Neuron (in vitro differentiated cells): ENCODE measurements around the gene BTBD9.

Experiments
- H2AFZ ChIP-seq: one replicate; pipeline ENCODE4 v1.6.1; 2013; ENCODE audit warnings: low read depth, mild to moderate bottlenecking, inconsistent platforms, low read length, moderate library complexity
- H3K27me3 ChIP-seq: one replicate; pipeline ENCODE4 v1.6.1; 2013; ENCODE audit warnings: low read length; ENCODE audit not compliant: insufficient read depth
- H3K36me3 ChIP-seq: one replicate; pipeline ENCODE4 v1.6.1; 2013; ENCODE audit warnings: low read length; ENCODE audit not compliant: insufficient read depth
- H3K4me1 ChIP-seq: one replicate; pipeline ENCODE4 v1.6.1; 2013; ENCODE audit warnings: low read length; ENCODE audit not compliant: insufficient read depth
- H3K4me3 ChIP-seq: 2 replicates; pipeline ENCODE4 v1.5.1; 2013; ENCODE audit warnings: mild to moderate bottlenecking, low read length, moderate library complexity
- H3K9me3 ChIP-seq: one replicate; pipeline ENCODE4 v1.6.1; 2013; ENCODE audit warnings: low read length

BTBD9 gene

DNA sequence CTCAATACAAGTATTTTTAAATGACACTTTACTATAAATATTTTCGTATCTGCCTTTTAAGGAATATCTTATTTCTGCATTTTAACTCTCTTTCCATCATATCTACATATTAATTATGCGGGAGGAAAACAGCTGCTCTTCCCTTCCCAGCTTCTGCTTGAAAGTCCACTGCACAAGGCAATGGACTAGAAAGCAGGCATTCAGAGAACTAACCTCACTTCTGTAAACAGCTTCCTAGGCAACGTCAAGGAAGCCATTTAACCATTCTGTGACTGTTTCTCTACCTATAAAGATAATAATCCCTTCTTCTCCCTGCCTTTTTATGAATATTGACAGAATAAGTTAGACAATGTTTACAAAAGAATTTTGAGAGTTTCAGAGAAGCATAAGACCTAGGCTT lies 319.4 kb downstream of the BTBD9 start:
- no peaks in the 10 kb centered on the region for H3K9me3 ChIP-seq
- H3K4me1 ChIP-seq: peaks cover 23% of the 10 kb centered on the region
- no peak overlapping the region for H3K4me3 ChIP-seq
- H2AFZ ChIP-seq: no peak overlapping the region
- no peaks in the 10 kb centered on the region for H3K36me3 ChIP-seq
- H3K27me3 ChIP-seq: no peaks in the 10 kb centered on the region

- Histone ChIP-seq H3K27me3 (no peaks in the 10 kb centered on the region), H3K9me3 (no peaks in the 10 kb centered on the region), H3K36me3 (no peaks in the 10 kb centered on the region), H2AFZ (no peak overlapping the region), H3K4me3 (no peak overlapping the region), H3K4me1 (peaks cover 23% of the 10 kb centered on the region)
Measured at GRCh38 chr6:38319256-38320212, 320.2 kb downstream of the BTBD9 start.

GRCh38 chr6:38316099-38316868 lies 323.4 kb downstream of the BTBD9 start:
- no peak overlapping the region for H2AFZ ChIP-seq
- H3K4me3 ChIP-seq: no peak overlapping the region
- peaks cover 13% of the 10 kb centered on the region for H3K4me1 ChIP-seq
- no peaks in the 10 kb centered on the region for H3K36me3 ChIP-seq
- H3K27me3 ChIP-seq: no peaks in the 10 kb centered on the region
- no peaks in the 10 kb centered on the region for H3K9me3 ChIP-seq

DNA sequence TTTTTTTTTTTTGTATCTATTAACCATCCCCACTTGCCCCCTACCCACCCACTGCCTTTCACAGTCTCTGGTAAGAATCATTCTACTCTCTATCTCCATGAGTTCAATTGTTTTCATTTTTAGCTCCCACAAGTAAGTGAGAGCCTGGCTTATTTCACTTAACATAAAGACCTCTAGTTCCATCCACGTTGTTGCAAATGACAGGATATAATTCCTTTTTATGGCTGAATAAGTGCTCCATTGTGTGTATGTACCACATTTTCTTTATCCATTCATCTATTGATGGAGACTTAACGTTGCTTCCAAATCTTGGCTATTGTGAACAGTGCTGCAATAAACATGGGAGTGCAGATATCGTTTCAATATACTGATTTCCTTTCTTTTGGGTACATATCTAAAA lies 328.5 kb downstream of the BTBD9 start:
- no peaks in the 10 kb centered on the region for H3K27me3 ChIP-seq
- no peak overlapping the region for H2AFZ ChIP-seq
- H3K4me1 ChIP-seq: no peaks in the 10 kb centered on the region
- no peaks in the 10 kb centered on the region for H3K36me3 ChIP-seq
- H3K9me3 ChIP-seq: no peaks in the 10 kb centered on the region
- H3K4me3 ChIP-seq: no peak overlapping the region

GRCh38 chr6:38310061-38310460 lies 329.7 kb downstream of the BTBD9 start:
- no peaks in the 10 kb centered on the region for H3K27me3 ChIP-seq
- H3K4me3 ChIP-seq: no peak overlapping the region
- no peaks in the 10 kb centered on the region for H3K9me3 ChIP-seq
- H3K36me3 ChIP-seq: no peaks in the 10 kb centered on the region
- no peak overlapping the region for H2AFZ ChIP-seq
- no peaks in the 10 kb centered on the region for H3K4me1 ChIP-seq

DNA sequence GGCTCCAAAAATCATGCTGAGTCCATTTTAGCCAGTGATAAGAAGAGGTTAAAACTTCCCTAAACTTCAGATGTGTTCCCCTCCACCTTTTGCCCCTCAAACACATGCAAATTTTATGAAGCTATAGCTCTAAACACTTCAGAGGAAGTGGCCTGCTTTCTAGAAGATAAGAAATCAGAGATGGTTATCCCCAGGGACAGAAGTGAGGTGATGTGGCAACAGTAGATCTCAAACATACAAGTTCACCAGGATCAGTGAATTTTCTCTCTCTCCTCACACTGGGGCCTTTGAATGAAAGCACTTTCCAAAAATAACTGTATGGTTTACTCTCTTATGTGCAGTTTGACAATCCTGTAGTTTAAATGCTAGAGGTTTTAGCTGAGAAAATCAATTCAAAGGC lies 332.0 kb downstream of the BTBD9 start:
- Histone ChIP-seq H3K4me1 (no peaks in the 10 kb centered on the region), H3K4me3 (no peak overlapping the region), H3K27me3 (no peaks in the 10 kb centered on the region)

DNA sequence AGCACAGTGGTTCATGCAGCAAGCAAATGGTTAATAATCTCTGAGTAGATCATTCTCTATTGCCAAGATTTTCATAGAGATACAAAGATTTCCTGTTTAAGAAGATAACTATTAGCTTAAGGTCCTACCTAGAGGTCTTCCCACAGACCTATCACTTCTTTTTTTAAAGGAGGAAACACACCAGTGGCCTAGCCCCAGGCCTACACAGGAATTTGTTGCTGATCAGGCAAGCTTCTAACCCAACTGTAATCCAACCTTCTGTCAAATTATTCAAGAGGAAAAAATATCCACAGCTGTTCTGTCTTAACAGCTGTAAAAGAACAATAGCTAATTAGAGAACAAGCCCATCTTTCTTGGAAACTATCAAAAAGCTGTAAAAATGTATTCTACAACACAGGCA lies 332.8 kb downstream of the BTBD9 start:
- Histone ChIP-seq H3K27me3 (no peaks in the 10 kb centered on the region), H3K36me3 (no peaks in the 10 kb centered on the region), H2AFZ (no peak overlapping the region), H3K9me3 (no peaks in the 10 kb centered on the region), H3K4me1 (no peaks in the 10 kb centered on the region), H3K4me3 (no peak overlapping the region)

More for the DNA sequence above, 332.0 kb downstream of the BTBD9 start:
- H3K36me3 ChIP-seq: no peaks in the 10 kb centered on the region
- no peak overlapping the region for H2AFZ ChIP-seq
- H3K9me3 ChIP-seq: no peaks in the 10 kb centered on the region

DNA sequence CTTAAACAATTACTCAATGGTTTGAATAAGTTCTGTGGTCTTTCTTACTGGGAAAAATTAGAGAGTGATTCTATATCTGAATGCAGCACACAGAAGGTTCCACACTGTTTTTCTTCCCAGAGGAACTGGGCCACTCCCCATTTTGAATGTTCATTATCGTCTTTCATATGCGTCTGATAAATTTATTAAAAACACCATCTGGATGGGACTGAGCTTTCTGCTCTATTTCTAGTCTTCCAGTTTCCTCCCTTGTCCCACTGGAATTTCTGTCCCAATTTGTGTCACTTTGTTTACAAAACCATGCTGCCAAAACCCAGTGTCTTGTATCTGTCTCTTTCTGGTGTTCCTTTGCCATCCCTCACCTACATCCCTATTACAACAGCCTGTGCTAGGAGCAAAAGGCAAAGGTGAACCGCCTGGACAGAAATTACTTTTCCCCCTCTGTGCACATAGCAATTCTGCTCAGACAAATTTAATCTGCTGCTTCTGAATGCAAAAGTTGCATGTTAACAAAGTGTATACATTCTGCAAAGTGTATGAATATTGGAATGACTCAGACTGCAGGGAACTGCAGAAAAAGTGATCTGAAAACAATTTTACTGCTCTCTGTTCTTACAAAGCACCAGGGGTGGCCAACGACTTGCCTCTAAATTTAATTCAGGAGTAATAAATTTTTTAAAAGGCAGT lies 333.6 kb downstream of the BTBD9 start:
- no peaks in the 10 kb centered on the region for H3K36me3 ChIP-seq

DNA sequence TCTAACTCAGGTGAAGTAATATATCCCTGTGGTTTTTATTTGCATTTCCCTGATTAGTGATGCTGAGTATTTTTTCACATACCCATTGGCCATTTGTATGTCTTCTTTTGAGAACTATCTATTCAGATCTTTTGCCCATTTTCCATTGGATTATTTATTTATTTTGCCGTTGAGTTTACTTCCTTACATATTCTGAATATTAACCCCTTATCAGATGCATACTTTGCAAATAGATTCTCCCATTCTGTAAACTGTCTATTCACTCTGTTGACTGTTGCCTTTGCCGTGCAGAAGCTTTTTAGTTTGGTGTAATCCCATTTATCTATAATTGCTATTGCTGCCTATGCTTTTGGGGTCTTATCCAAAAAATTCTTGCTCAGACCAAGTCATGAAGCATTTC lies 336.9 kb downstream of the BTBD9 start:
- no peak overlapping the region for H3K4me3 ChIP-seq
- no peaks in the 10 kb centered on the region for H3K36me3 ChIP-seq
- no peaks in the 10 kb centered on the region for H3K4me1 ChIP-seq
- no peak overlapping the region for H2AFZ ChIP-seq
- H3K27me3 ChIP-seq: no peaks in the 10 kb centered on the region
- no peaks in the 10 kb centered on the region for H3K9me3 ChIP-seq

More for the DNA sequence above, 333.6 kb downstream of the BTBD9 start:
- Histone ChIP-seq H3K4me3 (no peak overlapping the region), H3K9me3 (no peaks in the 10 kb centered on the region), H2AFZ (no peak overlapping the region), H3K27me3 (no peaks in the 10 kb centered on the region), H3K4me1 (no peaks in the 10 kb centered on the region)

- Histone ChIP-seq H3K36me3 (no peaks in the 10 kb centered on the region), H3K27me3 (no peaks in the 10 kb centered on the region), H3K9me3 (no peaks in the 10 kb centered on the region), H3K4me3 (no peak overlapping the region), H3K4me1 (no peaks in the 10 kb centered on the region), H2AFZ (no peak overlapping the region)
Measured at GRCh38 chr6:38302081-38302480, 337.6 kb downstream of the BTBD9 start.

- no peak overlapping the region for H3K4me3 ChIP-seq
- H3K36me3 ChIP-seq: no peaks in the 10 kb centered on the region
- H3K9me3 ChIP-seq: peaks cover 2% of the 10 kb centered on the region
- no peaks in the 10 kb centered on the region for H3K27me3 ChIP-seq
- peaks cover 8% of the 10 kb centered on the region for H3K4me1 ChIP-seq
- H2AFZ ChIP-seq: no peak overlapping the region
Measured at GRCh38 chr6:38290133-38290799, 349.5 kb downstream of the BTBD9 start.

DNA sequence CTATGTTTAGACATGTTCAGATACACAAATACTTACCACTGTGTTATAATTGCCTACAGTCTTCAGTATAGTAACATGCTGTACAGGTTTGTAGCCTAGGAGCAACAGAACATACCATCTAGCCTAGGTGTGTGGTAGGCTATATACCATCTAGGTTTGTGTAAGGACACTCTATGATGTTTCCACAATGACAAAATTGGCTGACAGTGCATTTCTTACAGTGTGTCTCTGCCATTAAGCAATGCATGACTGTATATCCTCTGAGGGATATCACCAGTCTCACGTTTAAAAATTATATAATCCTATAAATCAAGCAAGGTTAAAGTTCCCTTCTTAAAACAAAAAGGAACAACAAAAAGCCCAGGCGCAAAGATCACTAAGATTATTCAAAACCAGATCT lies 352.2 kb downstream of the BTBD9 start:
- Histone ChIP-seq H3K27me3 (no peaks in the 10 kb centered on the region), H3K36me3 (no peaks in the 10 kb centered on the region), H2AFZ (no peak overlapping the region), H3K4me3 (no peak overlapping the region), H3K9me3 (peaks cover 2% of the 10 kb centered on the region), H3K4me1 (peaks cover 23% of the 10 kb centered on the region)
